Glutamatergic neuron (in vitro differentiated cells): ENCODE measurements around the gene FKBP1A. TPM values are rescaled to one million over a fixed set of nuclear protein-coding genes. Genes with fewer than 3 reads are reported as not detected.
A peak's percentile ranks its signal among the peaks of the same experiment; 100 is the strongest.

Source experiments
- DNase-seq: peaks from one replicate; pipeline ENCODE4 v3.0.0; 2022
- H3K27ac Mint-ChIP-seq: one replicate; pipeline ENCODE4 v1.8.0; 2020; ENCODE audit warnings: mild to moderate bottlenecking, mixed read lengths, inconsistent platforms; ENCODE audit not compliant: unreplicated experiment
- H3K27me3 Mint-ChIP-seq: one replicate; pipeline ENCODE4 v1.8.0; 2020; ENCODE audit warnings: mild to moderate bottlenecking, moderate library complexity, mixed read lengths, inconsistent platforms; ENCODE audit not compliant: unreplicated experiment
- H3K36me3 Mint-ChIP-seq: one replicate; pipeline ENCODE4 v1.8.0; 2020; ENCODE audit warnings: mild to moderate bottlenecking, mixed read lengths, inconsistent platforms; ENCODE audit not compliant: unreplicated experiment
- H3K4me1 Mint-ChIP-seq: one replicate; pipeline ENCODE4 v1.8.0; 2020; ENCODE audit warnings: mild to moderate bottlenecking, low read depth, mixed read lengths, inconsistent platforms; ENCODE audit not compliant: unreplicated experiment
- H3K4me3 Mint-ChIP-seq: one replicate; pipeline ENCODE4 v1.8.0; 2020; ENCODE audit warnings: mild to moderate bottlenecking, mixed read lengths, inconsistent platforms; ENCODE audit not compliant: unreplicated experiment
- H3K9me3 Mint-ChIP-seq: one replicate; pipeline ENCODE4 v1.8.0; 2020; ENCODE audit warnings: mild to moderate bottlenecking, moderate library complexity, mixed read lengths, inconsistent platforms; ENCODE audit not compliant: unreplicated experiment
- CTCF ChIP-seq: fragments of 200-600 bp; sonication (generic); IDR thresholded peaks from one replicate; pipeline ENCODE4 v1.5.0; 2021; ENCODE audit not compliant: partially characterized antibody, unreplicated experiment
- total RNA-seq: library from RNA; stranded (reverse); fragmentation: NEBNext Ultra II Directional; extraction: Animal tissue kit (Norgen Biotek cat#: 25700); gene quantifications from one replicate; pipeline ENCODE4 v1.2.1, GENCODE V29; 2021; ENCODE audit not compliant: unreplicated experiment

FKBP1A gene
- total RNA-seq, 1 donor from 2014 or later: 350 TPM

GRCh38 chr20:1437235-1437904 is 44.5 kb upstream of the FKBP1A start:
- Mint-ChIP-seq H3K9me3 (peaks cover 3% of the 10 kb centered on the region), H3K4me3 (no peak overlapping the region), H3K27me3 (peaks cover 3% of the 10 kb centered on the region), H3K27ac (no peak overlapping the region), H3K4me1 (no peaks in the 10 kb centered on the region), H3K36me3 (peaks cover 9% of the 10 kb centered on the region)
- peak; percentile 89 for TF ChIP-seq CTCF
- peak; percentile 83 for DNase-seq

GRCh38 chr20:1436263-1436662 is 43.4 kb upstream of the FKBP1A start:
- Mint-ChIP-seq H3K4me1 (no peaks in the 10 kb centered on the region), H3K36me3 (peaks cover 5% of the 10 kb centered on the region), H3K9me3 (no peaks in the 10 kb centered on the region), H3K27me3 (peaks cover 3% of the 10 kb centered on the region), H3K4me3 (no peak overlapping the region), H3K27ac (no peak overlapping the region)
- no peak for DNase-seq
- TF ChIP-seq CTCF: no peak

GRCh38 chr20:1435337-1435699 is 42.5 kb upstream of the FKBP1A start:
- DNase-seq: no peak
- no peak overlapping the region for H3K4me3 Mint-ChIP-seq
- H3K27me3 Mint-ChIP-seq: peaks cover 3% of the 10 kb centered on the region
- peaks cover 5% of the 10 kb centered on the region for H3K36me3 Mint-ChIP-seq
- no peaks in the 10 kb centered on the region for H3K4me1 Mint-ChIP-seq
- no peak overlapping the region for H3K27ac Mint-ChIP-seq
- no peak for TF ChIP-seq CTCF
- H3K9me3 Mint-ChIP-seq: no peaks in the 10 kb centered on the region

- no peaks in the 10 kb centered on the region for H3K9me3 Mint-ChIP-seq
- H3K27me3 Mint-ChIP-seq: peaks cover 3% of the 10 kb centered on the region
- no peak overlapping the region for H3K4me3 Mint-ChIP-seq
- H3K4me1 Mint-ChIP-seq: no peaks in the 10 kb centered on the region
- H3K36me3 Mint-ChIP-seq: peaks cover 5% of the 10 kb centered on the region
- no peak for DNase-seq
- TF ChIP-seq CTCF: no peak
- peak overlapping the region; percentile 22 for H3K27ac Mint-ChIP-seq
Measured at GRCh38 chr20:1434571-1435336, 41.9 kb upstream of the FKBP1A start.

GRCh38 chr20:1431158-1431557 is 38.3 kb upstream of the FKBP1A start:
- DNase-seq: no peak
- peaks cover 5% of the 10 kb centered on the region for H3K4me1 Mint-ChIP-seq
- H3K9me3 Mint-ChIP-seq: no peaks in the 10 kb centered on the region
- no peaks in the 10 kb centered on the region for H3K27me3 Mint-ChIP-seq
- TF ChIP-seq CTCF: no peak
- no peak overlapping the region for H3K4me3 Mint-ChIP-seq
- H3K27ac Mint-ChIP-seq: no peak overlapping the region
- peaks cover 5% of the 10 kb centered on the region for H3K36me3 Mint-ChIP-seq
